HepG2 (cell line): ENCODE results near the gene PTPRO. TPM values are rescaled to one million over a fixed set of nuclear protein-coding genes. Genes with fewer than 3 reads are reported as not detected.

Experiments
- ATF3 ChIP-seq: sonication (generic); formaldehyde crosslinking; IDR thresholded peaks from 2 replicates; pipeline ENCODE4 v1.4.0; 2020; ENCODE audit warnings: missing genetic modification reagents
- BCL6 ChIP-seq: IDR thresholded peaks from 2 replicates; pipeline ENCODE4 v1.6.1; 2016; ENCODE audit warnings: missing genetic modification reagents, missing compliant biosample characterization
- CTCF ChIP-seq: sonication (generic); formaldehyde crosslinking; IDR thresholded peaks from 2 replicates; pipeline ENCODE4 v1.5.0; 2020; ENCODE audit warnings: mild to moderate bottlenecking, missing genetic modification reagents, moderate library complexity
- ETS1 ChIP-seq: sonication (generic); formaldehyde crosslinking; IDR thresholded peaks from 2 replicates; pipeline ENCODE4 v1.4.0; 2020; ENCODE audit warnings: missing genetic modification reagents
- MED1 ChIP-seq: sonication (generic); formaldehyde crosslinking; IDR thresholded peaks from 2 replicates; pipeline ENCODE4 v1.4.0; 2020; ENCODE audit warnings: missing genetic modification reagents
- RAD21 ChIP-seq: fragments of 450-650 bp; formaldehyde crosslinking; IDR thresholded peaks from 2 replicates; pipeline ENCODE4 v1.5.0; 2020; ENCODE audit warnings: mild to moderate bottlenecking
- SNAPC4 ChIP-seq: sonication (generic); formaldehyde crosslinking; IDR thresholded peaks from 2 replicates; pipeline ENCODE4 v1.4.0; 2020; ENCODE audit warnings: mild to moderate bottlenecking, missing genetic modification reagents
- SP140L ChIP-seq: sonication (generic); formaldehyde crosslinking; IDR thresholded peaks from 2 replicates; pipeline ENCODE4 v1.4.0; 2020; ENCODE audit warnings: missing genetic modification reagents, borderline replicate concordance
- TARDBP ChIP-seq: sonication (generic); formaldehyde crosslinking; IDR thresholded peaks from 2 replicates; pipeline ENCODE4 v1.8.0; 2022; ENCODE audit warnings: mild to moderate bottlenecking, missing genetic modification reagents
- TEAD3 ChIP-seq: optimal IDR thresholded peaks from 2 replicates; pipeline ENCODE3; 2016; ENCODE audit warnings: borderline replicate concordance
- ZFY ChIP-seq: sonication (generic); formaldehyde crosslinking; IDR thresholded peaks from 2 replicates; pipeline ENCODE4 v1.4.0; 2020; ENCODE audit warnings: missing genetic modification reagents
- ZNF331 ChIP-seq: sonication (generic); formaldehyde crosslinking; IDR thresholded peaks from 2 replicates; pipeline ENCODE4 v1.4.0; 2020; ENCODE audit warnings: missing genetic modification reagents
- ZNF552 ChIP-seq: sonication (generic); formaldehyde crosslinking; IDR thresholded peaks from 2 replicates; pipeline ENCODE4 v1.9.0; 2022; ENCODE audit warnings: missing genetic modification reagents, mild to moderate bottlenecking, borderline replicate concordance
- ZNF557 ChIP-seq: sonication (generic); formaldehyde crosslinking; IDR thresholded peaks from 2 replicates; pipeline ENCODE4 v1.4.0; 2020; ENCODE audit warnings: missing genetic modification reagents
- ZNF615 ChIP-seq: sonication (generic); formaldehyde crosslinking; IDR thresholded peaks from 2 replicates; pipeline ENCODE4 v1.5.0; 2020; ENCODE audit warnings: mild to moderate bottlenecking, missing genetic modification reagents, borderline replicate concordance
- polyA plus RNA-seq, 8 experiments: library from polyadenylated mRNA; depleted of rRNA in 3 of 8; stranded (reverse) in 7 of 8; unstranded in 1 of 8; fragments of >200 nt; fragmentation: Illumina TruSeq in 4 of 8; extraction: Trizol in 4 of 8; gene quantifications; 2 replicates each; pipeline versions ENCODE4 v1.2.1 to v1.2.3, GENCODE V29; 2011 to 2016; ENCODE audit warnings: low read depth in 4 of 8, missing spikeins in 1 of 8, mixed read lengths in 1 of 8; ENCODE audit not compliant: insufficient read depth in 1 of 8
- total RNA-seq, 5 experiments: library from RNA; depleted of rRNA; stranded (reverse); fragments of >200 nt; fragmentation: Illumina TruSeq; extraction: Trizol; gene quantifications; 2 replicates each; pipeline ENCODE4 v1.2.3, GENCODE V29; 2016; ENCODE audit warnings: low read depth in 1 of 5

PTPRO gene
- total and polyA plus RNA-seq, 2 of the 13 experiments (the other 11 are each of a cell fraction or from before 2014, with no cell fraction given) = 0.04 TPM; not detected in 1

GRCh38 chr12:15629108-15629507 is 306.8 kb downstream of the PTPRO start (continued):
- TF ChIP-seq SNAPC4 (CRISPR knock-in tag) (no peak), ATF3 (CRISPR knock-in tag) (peak; percentile 60; the same call in 1 of the 2 replicates), ETS1 (CRISPR knock-in tag) (no peak), ZNF552 (CRISPR knock-in tag) (no peak), BCL6 (CRISPR knock-in tag) (peak; percentile 40; the same call in 1 of the 2 replicates), CTCF (CRISPR knock-in tag) (no peak), ZNF557 (CRISPR knock-in tag) (peak; percentile 59; the same call in 1 of the 2 replicates), RAD21 (CRISPR knock-in tag) (peak; percentile 29; the same call in 1 of the 2 replicates), TEAD3 (CRISPR knock-in tag) (peak; percentile 98), TARDBP (CRISPR knock-in tag) (peak; percentile 39; the same call in 1 of the 2 replicates), SP140L (CRISPR knock-in tag) (0 out of 2 replicates have a peak, but pooled peaks have one; percentile 31), ZNF331 (CRISPR knock-in tag) (peak; percentile 71; the same call in 1 of the 2 replicates), ZNF615 (CRISPR knock-in tag) (no peak), ZFY (CRISPR knock-in tag) (peak; percentile 55; the same call in 1 of the 2 replicates), MED1 (CRISPR knock-in tag) (peak; percentile 86)
